AG04450 (cell line): Measurements from ENCODE around the gene GAS2. TPM values are rescaled to one million over a fixed set of nuclear protein-coding genes. Genes with fewer than 3 reads are reported as not detected.
A peak's percentile ranks its signal among the peaks of the same experiment; 100 is the strongest.

Experiments
- CTCF ChIA-PET: fragments of 300-600, 350-600 bp; formaldehyde crosslinking; extraction: SDS; loops from one replicate; lab custom pipeline; 2022; ENCODE audit warnings: antibody characterized with exemption, inconsistent platforms; lab: Charles Lee
- POLR2A ChIA-PET: fragments of 350-600 bp; formaldehyde crosslinking; extraction: SDS; loops from one replicate; lab custom pipeline; 2021; ENCODE audit warnings: antibody characterized with exemption, inconsistent platforms; lab: Yijun Ruan, JAX
- DNase-seq: peaks from one replicate; pipeline ENCODE4 v3.0.0-alpha.2; 2011; ENCODE audit warnings: low read depth, low spot score
- H3K27ac ChIP-seq: one replicate; pipeline ENCODE4 v1.5.1; 2012; ENCODE audit warnings: low read depth, low read length, control low read depth
- H3K27me3 ChIP-seq: one replicate; pipeline ENCODE4 v1.6.0; 2012; ENCODE audit warnings: low read length; ENCODE audit not compliant: control insufficient read depth, insufficient read depth
- H3K4me3 ChIP-seq: 2 replicates; pipeline ENCODE4 v1.5.1; 2011; ENCODE audit warnings: mild to moderate bottlenecking, low read depth, low read length, control low read depth
- H3K9me3 ChIP-seq: 2 replicates; pipeline ENCODE4 v1.5.1; 2012; ENCODE audit warnings: low read length; ENCODE audit not compliant: control insufficient read depth, insufficient read depth
- polyA minus RNA-seq: library from RNA; depleted of rRNA, polyadenylated mRNA; stranded (reverse); fragments of >200 nt; gene quantifications from 2 replicates; pipeline ENCODE4 v1.2.3, GENCODE V29; 2011; rRNA and poly(A)+ RNA removed
- polyA plus RNA-seq: library from polyadenylated mRNA; depleted of rRNA; stranded (reverse); fragments of >200 nt; gene quantifications from 2 replicates; pipeline ENCODE4 v1.2.3, GENCODE V29; 2011; rRNA removed
- TF ChIP-seq, protein P1 (sequence below): IDR thresholded peaks from 2 replicates; pipeline ENCODE4 v1.5.1; 2011; ENCODE audit warnings: low read depth, low read length, control low read depth, inconsistent platforms

The GAS2 gene
- polyA plus RNA-seq (0.32 and 0.67 TPM in 2 replicates), polyA minus RNA-seq (0.37 and 0.70 TPM in 2 replicates)

DNA sequence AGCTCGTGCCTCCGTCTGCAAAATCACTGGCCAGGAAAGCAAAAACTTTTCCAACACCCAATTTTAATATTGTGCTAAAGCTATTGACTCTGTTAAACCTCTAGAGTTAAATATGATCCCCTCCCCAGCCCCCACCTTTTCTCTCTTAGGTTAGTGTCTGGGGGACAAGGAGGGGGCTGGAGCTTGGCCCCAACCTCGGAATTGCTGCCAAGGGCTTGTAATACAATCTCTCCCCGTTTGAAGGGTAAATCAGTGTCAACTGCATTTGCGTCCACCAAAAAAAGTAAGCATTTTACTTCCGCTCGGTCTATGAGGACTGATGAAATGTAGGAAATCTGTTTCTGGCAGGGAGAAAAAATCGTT lies at the start of gene GAS2:
Gene GAS2 (plus strand): TSS at position 287 of the 363 bp plus-strand sequence. CDS start 8,259 bp downstream, outside the sequence.
- TF ChIP-seq, protein P1, sequence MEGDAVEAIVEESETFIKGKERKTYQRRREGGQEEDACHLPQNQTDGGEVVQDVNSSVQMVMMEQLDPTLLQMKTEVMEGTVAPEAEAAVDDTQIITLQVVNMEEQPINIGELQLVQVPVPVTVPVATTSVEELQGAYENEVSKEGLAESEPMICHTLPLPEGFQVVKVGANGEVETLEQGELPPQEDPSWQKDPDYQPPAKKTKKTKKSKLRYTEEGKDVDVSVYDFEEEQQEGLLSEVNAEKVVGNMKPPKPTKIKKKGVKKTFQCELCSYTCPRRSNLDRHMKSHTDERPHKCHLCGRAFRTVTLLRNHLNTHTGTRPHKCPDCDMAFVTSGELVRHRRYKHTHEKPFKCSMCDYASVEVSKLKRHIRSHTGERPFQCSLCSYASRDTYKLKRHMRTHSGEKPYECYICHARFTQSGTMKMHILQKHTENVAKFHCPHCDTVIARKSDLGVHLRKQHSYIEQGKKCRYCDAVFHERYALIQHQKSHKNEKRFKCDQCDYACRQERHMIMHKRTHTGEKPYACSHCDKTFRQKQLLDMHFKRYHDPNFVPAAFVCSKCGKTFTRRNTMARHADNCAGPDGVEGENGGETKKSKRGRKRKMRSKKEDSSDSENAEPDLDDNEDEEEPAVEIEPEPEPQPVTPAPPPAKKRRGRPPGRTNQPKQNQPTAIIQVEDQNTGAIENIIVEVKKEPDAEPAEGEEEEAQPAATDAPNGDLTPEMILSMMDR = no peak
- ChIA-PET CTCF (interaction anchor here (1.0 kb wide), 1 partner anchor 121 kb away, joined by 3 read pairs; no protein-coding TSS in a partner anchor), POLR2A (no interaction called here)
- no peak for DNase-seq
- Histone ChIP-seq H3K4me3 (peak within 1 kb of the TSS; percentile 41), H3K27me3 (peaks cover 27% of the 10 kb centered on the region), H3K27ac (no peak within 1 kb of the TSS), H3K9me3 (no peaks in the 10 kb centered on the region)

DNA sequence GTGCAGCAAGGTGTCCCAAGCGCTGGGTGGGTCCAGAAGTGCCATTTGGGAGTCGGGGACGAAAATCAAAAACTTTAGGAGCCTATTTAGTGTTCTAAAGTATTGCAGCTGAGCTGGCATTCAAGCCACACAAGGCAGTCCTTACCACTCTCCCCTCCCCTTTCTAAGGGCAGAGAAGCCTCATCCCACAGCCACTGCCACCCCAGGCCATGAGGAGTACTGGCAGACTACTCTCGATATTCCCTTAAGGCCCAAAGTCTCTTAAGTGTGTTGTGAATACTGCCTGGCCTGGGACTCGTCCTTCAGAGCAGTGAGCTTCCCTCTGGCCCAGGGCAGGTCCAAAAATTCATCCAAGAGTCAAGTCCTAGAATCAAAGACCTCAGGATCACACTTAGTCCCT lies 48.5 kb upstream of the GAS2 start:
- H3K27ac ChIP-seq = no peak overlapping the region
- peaks cover 2% of the 10 kb centered on the region for H3K27me3 ChIP-seq
- H3K4me3 ChIP-seq = no peak overlapping the region
- no peak for DNase-seq
- H3K9me3 ChIP-seq = no peaks in the 10 kb centered on the region
- TF ChIP-seq, protein P1 = no peak
- ChIA-PET CTCF (no interaction called here), POLR2A (no interaction called here)

DNA sequence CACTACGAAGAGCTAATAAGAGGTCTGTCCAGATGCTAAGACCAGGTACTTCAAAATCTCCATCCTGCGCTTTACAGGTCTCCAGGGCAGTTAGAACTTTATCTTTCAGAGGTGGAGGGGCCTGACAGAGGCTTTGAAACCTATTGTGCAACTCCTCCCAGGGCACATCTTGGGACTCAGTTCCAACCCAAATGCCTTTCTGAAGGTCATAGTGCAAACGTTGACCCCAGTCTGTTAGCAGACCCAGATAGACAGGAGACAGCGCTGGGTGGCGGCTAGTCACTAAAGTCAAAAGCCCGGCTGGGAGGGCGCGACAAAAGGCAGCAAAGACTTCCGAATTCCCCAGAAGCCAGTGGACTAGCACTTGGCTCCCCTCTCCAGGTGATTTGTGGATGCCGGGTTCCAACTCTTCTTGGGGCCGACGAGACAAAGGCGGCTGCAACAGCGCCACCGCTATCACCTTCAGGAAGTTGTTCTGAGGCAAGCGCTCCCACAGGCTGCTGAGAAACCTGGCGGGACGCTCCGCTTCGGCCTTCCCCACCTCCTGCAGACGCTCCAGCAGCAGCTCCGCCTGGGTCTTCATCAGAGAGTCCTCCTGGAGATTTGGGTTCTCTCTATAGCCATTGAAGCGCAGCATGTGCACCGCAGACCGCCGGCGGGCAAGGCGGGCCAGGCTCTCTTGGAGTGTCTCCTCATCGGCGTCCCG lies 41.5 kb upstream of the GAS2 start:
- Histone ChIP-seq H3K27me3 (no peaks in the 10 kb centered on the region), H3K4me3 (peak overlapping the region; percentile 91), H3K9me3 (peaks cover 3% of the 10 kb centered on the region; the same call in 1 of the 2 replicates), H3K27ac (peak overlapping the region; percentile 88)
- TF ChIP-seq, protein P1 = peak; percentile 52
- ChIA-PET POLR2A (no interaction called here), CTCF (interaction anchor here (0.6 to 2.0 kb wide), 4 partner anchors 8 to 576 kb away, joined by 3 to 4 read pairs (median 4); no protein-coding TSS in a partner anchor)
- no peak for DNase-seq

DNA sequence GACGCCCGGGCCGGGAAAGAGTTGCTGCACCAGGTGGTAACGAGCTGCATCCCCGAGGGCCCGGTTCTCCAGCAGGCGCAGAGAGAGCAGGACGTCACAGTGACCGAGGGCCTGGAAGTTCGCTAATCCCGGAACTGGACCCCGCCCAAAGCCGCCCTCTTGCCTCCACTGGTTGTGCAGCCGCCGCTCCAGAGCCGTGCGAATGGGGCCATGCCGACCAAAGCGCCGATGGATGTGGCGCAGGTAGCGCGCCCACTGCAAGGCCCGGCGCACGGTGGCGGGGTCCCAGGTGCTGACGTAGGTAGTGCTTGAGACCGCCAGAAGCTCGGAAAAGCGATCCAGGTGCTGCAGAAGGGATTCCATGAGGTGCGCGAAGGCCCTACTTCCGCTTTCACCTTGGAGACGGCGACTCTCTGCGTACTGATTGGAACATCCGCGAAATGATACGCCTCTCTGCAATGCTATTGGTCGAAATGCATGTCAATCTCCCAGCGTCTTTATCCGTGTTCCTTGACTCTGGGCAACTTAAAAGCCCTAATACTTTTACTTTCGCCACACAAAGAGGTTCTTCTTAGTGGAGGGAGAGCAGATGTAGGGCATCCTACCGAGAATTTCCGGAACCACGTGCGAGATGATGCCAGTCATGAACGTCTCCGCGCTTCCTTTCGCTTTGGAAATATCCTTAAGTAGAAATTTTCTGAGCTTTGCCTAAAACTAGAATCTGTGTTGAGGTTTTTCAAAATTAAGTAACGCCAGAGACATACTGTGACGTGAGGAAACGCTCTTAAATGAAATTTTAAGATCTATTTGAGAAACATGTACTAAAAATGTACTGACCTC lies 40.7 kb upstream of the GAS2 start, which contains the start of gene FANCF:
Gene FANCF (minus strand): TSS at position 376 of the 840 bp plus-strand sequence. CDS start 13 bp downstream, at position 363.
- ChIA-PET POLR2A (no interaction called here), CTCF (interaction anchor here (0.9 to 1.2 kb wide), 2 partner anchors 9 to 162 kb away, joined by 3 to 6 read pairs; no protein-coding TSS in a partner anchor)
- H3K27me3 ChIP-seq = no peaks in the 10 kb centered on the region
- H3K4me3 ChIP-seq = peak within 1 kb of the TSS; percentile 91
- peak within 1 kb of the TSS; percentile 88 for H3K27ac ChIP-seq
- peaks cover 3% of the 10 kb centered on the region; the same call in 1 of the 2 replicates for H3K9me3 ChIP-seq
- peak; percentile 99 for DNase-seq
- TF ChIP-seq, protein P1 = no peak
